C4-2B (cell line): ENCODE results near the gene CD96.

Experiments used
- H3K27ac ChIP-seq: fragments of 450-650 bp; 2 replicates; pipeline ENCODE4 v1.5.1; 2017
- CTCF ChIP-seq: fragments of 450-650 bp; conservative IDR thresholded peaks from 2 replicates; pipeline ENCODE4 v1.5.1; 2017; ENCODE audit warnings: mild to moderate bottlenecking
- ZFX ChIP-seq: fragments of 450-650 bp; IDR thresholded peaks from 2 replicates; pipeline ENCODE4 v1.6.1; 2017

The CD96 gene

GRCh38 chr3:111588527-111588926 is 46.5 kb downstream of the CD96 start:
- no peak overlapping the region for H3K27ac ChIP-seq
- TF ChIP-seq ZFX (no peak), CTCF (no peak)

GRCh38 chr3:111589303-111590142 is 47.5 kb downstream of the CD96 start:
- H3K27ac ChIP-seq = no peak overlapping the region
- no peak for TF ChIP-seq ZFX

GRCh38 chr3:111590143-111590491 is 48.1 kb downstream of the CD96 start:
- TF ChIP-seq ZFX (no peak), CTCF (no peak)
- no peak overlapping the region for H3K27ac ChIP-seq

GRCh38 chr3:111591555-111591954 is 49.6 kb downstream of the CD96 start:
- no peak overlapping the region for H3K27ac ChIP-seq
- TF ChIP-seq CTCF = no peak
- no peak for TF ChIP-seq ZFX

- TF ChIP-seq CTCF (no peak), ZFX (no peak)
- no peak overlapping the region for H3K27ac ChIP-seq
Measured at GRCh38 chr3:111592143-111592542, 50.1 kb downstream of the CD96 start.

GRCh38 chr3:111592936-111593335 is 50.9 kb downstream of the CD96 start:
- TF ChIP-seq CTCF (no peak), ZFX (no peak)
- no peak overlapping the region for H3K27ac ChIP-seq

GRCh38 chr3:111593666-111594065 is 51.7 kb downstream of the CD96 start:
- no peak overlapping the region for H3K27ac ChIP-seq
- TF ChIP-seq ZFX (no peak), CTCF (no peak)

- no peak overlapping the region for H3K27ac ChIP-seq
- no peak for TF ChIP-seq ZFX
- no peak for TF ChIP-seq CTCF
Measured at GRCh38 chr3:111594205-111594604, 52.2 kb downstream of the CD96 start.
